ENCODE data around the gene CFAP43.

DNA sequence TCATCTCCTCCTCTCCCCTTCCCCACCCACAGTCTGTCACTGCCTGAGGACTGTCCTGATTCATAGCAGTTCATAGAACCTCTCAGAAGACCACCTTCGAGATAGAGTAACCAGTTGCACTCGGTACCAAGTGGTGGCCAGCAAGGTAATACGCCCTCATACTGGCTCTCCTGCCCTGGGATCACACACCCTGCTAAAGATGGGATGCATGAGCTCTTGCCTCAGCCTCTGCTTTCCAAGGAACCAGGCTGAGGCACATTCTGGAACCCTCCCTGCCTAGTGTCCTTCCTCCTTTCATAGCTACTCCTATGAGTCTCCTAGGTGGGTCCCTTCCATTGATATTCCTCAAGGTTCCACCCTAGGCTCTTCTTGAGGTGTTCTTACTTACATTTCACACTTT is 15.5 kb downstream of the CFAP43 start:
- TF ChIP-seq SMARCA5 (IDR thresholded peaks at IDR 0.05) (no peak), POLR2A (IDR thresholded peaks at IDR 0.05; ENCODE audit: low read depth, low read length) (no peak), TARDBP (IDR thresholded peaks at IDR 0.05; ENCODE audit: borderline replicate concordance) (no peak), BRCA1 (IDR thresholded peaks at IDR 0.05; ENCODE audit: low read depth, low read length) (no peak), SIX5 (IDR thresholded peaks at IDR 0.05; ENCODE audit: low read depth, low read length, severe bottlenecking) (no peak), NR2C2 (IDR thresholded peaks at IDR 0.05; ENCODE audit: borderline replicate concordance, control insufficient read depth, insufficient read length, low read depth) (no peak), NFYB (IDR thresholded peaks at IDR 0.05; ENCODE audit: insufficient read depth, low read depth, low read length) (no peak), CBX3 (IDR thresholded peaks at IDR 0.05; ENCODE audit: borderline replicate concordance, low read depth) (no peak)
- TF ChIP-seq, protein P1, sequence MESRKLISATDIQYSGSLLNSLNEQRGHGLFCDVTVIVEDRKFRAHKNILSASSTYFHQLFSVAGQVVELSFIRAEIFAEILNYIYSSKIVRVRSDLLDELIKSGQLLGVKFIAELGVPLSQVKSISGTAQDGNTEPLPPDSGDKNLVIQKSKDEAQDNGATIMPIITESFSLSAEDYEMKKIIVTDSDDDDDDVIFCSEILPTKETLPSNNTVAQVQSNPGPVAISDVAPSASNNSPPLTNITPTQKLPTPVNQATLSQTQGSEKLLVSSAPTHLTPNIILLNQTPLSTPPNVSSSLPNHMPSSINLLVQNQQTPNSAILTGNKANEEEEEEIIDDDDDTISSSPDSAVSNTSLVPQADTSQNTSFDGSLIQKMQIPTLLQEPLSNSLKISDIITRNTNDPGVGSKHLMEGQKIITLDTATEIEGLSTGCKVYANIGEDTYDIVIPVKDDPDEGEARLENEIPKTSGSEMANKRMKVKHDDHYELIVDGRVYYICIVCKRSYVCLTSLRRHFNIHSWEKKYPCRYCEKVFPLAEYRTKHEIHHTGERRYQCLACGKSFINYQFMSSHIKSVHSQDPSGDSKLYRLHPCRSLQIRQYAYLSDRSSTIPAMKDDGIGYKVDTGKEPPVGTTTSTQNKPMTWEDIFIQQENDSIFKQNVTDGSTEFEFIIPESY (IDR thresholded peaks at IDR 0.05): no peak
- TF ChIP-seq, protein P2, sequence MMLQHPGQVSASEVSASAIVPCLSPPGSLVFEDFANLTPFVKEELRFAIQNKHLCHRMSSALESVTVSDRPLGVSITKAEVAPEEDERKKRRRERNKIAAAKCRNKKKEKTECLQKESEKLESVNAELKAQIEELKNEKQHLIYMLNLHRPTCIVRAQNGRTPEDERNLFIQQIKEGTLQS (IDR thresholded peaks at IDR 0.05; ENCODE audit: borderline replicate concordance, extremely low read depth, low read depth, low read length): no peak
- TF ChIP-seq, protein P3, sequence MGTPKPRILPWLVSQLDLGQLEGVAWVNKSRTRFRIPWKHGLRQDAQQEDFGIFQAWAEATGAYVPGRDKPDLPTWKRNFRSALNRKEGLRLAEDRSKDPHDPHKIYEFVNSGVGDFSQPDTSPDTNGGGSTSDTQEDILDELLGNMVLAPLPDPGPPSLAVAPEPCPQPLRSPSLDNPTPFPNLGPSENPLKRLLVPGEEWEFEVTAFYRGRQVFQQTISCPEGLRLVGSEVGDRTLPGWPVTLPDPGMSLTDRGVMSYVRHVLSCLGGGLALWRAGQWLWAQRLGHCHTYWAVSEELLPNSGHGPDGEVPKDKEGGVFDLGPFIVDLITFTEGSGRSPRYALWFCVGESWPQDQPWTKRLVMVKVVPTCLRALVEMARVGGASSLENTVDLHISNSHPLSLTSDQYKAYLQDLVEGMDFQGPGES (IDR thresholded peaks at IDR 0.05): no peak
- TF ChIP-seq, protein P4, sequence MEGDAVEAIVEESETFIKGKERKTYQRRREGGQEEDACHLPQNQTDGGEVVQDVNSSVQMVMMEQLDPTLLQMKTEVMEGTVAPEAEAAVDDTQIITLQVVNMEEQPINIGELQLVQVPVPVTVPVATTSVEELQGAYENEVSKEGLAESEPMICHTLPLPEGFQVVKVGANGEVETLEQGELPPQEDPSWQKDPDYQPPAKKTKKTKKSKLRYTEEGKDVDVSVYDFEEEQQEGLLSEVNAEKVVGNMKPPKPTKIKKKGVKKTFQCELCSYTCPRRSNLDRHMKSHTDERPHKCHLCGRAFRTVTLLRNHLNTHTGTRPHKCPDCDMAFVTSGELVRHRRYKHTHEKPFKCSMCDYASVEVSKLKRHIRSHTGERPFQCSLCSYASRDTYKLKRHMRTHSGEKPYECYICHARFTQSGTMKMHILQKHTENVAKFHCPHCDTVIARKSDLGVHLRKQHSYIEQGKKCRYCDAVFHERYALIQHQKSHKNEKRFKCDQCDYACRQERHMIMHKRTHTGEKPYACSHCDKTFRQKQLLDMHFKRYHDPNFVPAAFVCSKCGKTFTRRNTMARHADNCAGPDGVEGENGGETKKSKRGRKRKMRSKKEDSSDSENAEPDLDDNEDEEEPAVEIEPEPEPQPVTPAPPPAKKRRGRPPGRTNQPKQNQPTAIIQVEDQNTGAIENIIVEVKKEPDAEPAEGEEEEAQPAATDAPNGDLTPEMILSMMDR (IDR thresholded peaks at IDR 0.05 in 2 of 3, conservative IDR thresholded peaks at IDR 0.05 in 1 of 3; ENCODE audit: control insufficient read depth in 2 of 3, extremely low read depth in 1 of 3, insufficient read depth in 1 of 3, low read depth in 3 of 3, low read length in 3 of 3): no peak
- TF ChIP-seq, protein P5, sequence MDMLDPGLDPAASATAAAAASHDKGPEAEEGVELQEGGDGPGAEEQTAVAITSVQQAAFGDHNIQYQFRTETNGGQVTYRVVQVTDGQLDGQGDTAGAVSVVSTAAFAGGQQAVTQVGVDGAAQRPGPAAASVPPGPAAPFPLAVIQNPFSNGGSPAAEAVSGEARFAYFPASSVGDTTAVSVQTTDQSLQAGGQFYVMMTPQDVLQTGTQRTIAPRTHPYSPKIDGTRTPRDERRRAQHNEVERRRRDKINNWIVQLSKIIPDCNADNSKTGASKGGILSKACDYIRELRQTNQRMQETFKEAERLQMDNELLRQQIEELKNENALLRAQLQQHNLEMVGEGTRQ (IDR thresholded peaks at IDR 0.05; ENCODE audit: borderline replicate concordance, low read depth, low read length): no peak
- TF ChIP-seq, protein P6, sequence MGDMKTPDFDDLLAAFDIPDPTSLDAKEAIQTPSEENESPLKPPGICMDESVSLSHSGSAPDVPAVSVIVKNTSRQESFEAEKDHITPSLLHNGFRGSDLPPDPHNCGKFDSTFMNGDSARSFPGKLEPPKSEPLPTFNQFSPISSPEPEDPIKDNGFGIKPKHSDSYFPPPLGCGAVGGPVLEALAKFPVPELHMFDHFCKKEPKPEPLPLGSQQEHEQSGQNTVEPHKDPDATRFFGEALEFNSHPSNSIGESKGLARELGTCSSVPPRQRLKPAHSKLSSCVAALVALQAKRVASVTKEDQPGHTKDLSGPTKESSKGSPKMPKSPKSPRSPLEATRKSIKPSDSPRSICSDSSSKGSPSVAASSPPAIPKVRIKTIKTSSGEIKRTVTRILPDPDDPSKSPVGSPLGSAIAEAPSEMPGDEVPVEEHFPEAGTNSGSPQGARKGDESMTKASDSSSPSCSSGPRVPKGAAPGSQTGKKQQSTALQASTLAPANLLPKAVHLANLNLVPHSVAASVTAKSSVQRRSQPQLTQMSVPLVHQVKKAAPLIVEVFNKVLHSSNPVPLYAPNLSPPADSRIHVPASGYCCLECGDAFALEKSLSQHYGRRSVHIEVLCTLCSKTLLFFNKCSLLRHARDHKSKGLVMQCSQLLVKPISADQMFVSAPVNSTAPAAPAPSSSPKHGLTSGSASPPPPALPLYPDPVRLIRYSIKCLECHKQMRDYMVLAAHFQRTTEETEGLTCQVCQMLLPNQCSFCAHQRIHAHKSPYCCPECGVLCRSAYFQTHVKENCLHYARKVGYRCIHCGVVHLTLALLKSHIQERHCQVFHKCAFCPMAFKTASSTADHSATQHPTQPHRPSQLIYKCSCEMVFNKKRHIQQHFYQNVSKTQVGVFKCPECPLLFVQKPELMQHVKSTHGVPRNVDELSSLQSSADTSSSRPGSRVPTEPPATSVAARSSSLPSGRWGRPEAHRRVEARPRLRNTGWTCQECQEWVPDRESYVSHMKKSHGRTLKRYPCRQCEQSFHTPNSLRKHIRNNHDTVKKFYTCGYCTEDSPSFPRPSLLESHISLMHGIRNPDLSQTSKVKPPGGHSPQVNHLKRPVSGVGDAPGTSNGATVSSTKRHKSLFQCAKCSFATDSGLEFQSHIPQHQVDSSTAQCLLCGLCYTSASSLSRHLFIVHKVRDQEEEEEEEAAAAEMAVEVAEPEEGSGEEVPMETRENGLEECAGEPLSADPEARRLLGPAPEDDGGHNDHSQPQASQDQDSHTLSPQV (IDR thresholded peaks at IDR 0.05): no peak

Data from GM12878 (cell line).